Activated T-cell treated with anti-CD3 and anti-CD28 coated beads, Interleukin-2, amount 50 U/mL, for 4 hours (primary cell): Measurements from ENCODE around the gene AGO3. TPM values are rescaled to one million over a fixed set of nuclear protein-coding genes. Genes with fewer than 3 reads are reported as not detected.

Source experiments
- ATAC-seq, 2 donors: fragments of 200-7000 bp; cut with Tn5 transposase; one replicate each; pipeline ENCODE4 v1.10.0; 2021
- DNase-seq: peaks from one replicate; pipeline ENCODE4 v3.0.0-alpha.2; 2020
- H3K27me3 Mint-ChIP-seq: one replicate; pipeline ENCODE4 v1.8.0; 2021; ENCODE audit warnings: low read depth, mixed read lengths
- H3K36me3 Mint-ChIP-seq: one replicate; pipeline ENCODE4 v1.8.0; 2022; ENCODE audit warnings: mixed read lengths; ENCODE audit not compliant: insufficient read depth
- H3K4me1 Mint-ChIP-seq: one replicate; pipeline ENCODE4 v1.8.0; 2021; ENCODE audit warnings: low read depth, mixed read lengths
- H3K4me3 Mint-ChIP-seq: one replicate; pipeline ENCODE4 v1.8.0; 2021; ENCODE audit warnings: mild to moderate bottlenecking, moderate library complexity, mixed read lengths
- H3K9me3 Mint-ChIP-seq: one replicate; pipeline ENCODE4 v1.8.0; 2021; ENCODE audit warnings: mixed read lengths
- total RNA-seq, 3 donors: library from RNA; stranded (reverse); gene quantifications; one replicate each; pipeline ENCODE4 v1.2.1, GENCODE V29; 2021

Gene AGO3
- total RNA-seq, 3 donors from 2014 or later, result 20.3 to 22.8 (median 21.9) TPM

DNA sequence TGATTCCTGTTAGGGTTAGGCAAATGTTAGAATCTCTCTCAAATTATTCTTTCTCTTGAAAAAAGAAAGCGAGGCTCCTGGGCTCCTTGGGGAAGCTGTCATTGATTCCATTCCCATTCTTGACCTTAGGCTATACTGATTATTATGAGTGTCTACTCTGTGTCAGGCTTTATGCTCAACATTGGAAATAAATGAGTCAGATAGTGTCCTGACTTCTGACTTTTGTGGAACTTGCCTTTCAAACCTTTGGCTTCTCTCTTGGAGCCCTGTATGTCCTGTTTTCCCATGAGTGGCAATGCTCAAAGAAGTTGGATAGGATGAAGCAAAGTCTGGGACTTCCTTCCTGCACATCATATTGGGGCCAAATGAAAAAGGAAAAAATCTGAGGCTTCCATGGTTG is 36.2 kb upstream of the AGO3 start:
- ATAC-seq, result no peak
- DNase-seq, result no peak
- no peak overlapping the region for H3K4me3 Mint-ChIP-seq
- H3K36me3 Mint-ChIP-seq, result peaks cover 39% of the 10 kb centered on the region
- no peaks in the 10 kb centered on the region for H3K4me1 Mint-ChIP-seq
- H3K27me3 Mint-ChIP-seq, result no peaks in the 10 kb centered on the region
- no peaks in the 10 kb centered on the region for H3K9me3 Mint-ChIP-seq

GRCh38 chr1:35899941-35900340 is 31.0 kb upstream of the AGO3 start:
- ATAC-seq (no peak), DNase-seq (no peak)
- no peaks in the 10 kb centered on the region for H3K4me1 Mint-ChIP-seq
- no peaks in the 10 kb centered on the region for H3K9me3 Mint-ChIP-seq
- no peak overlapping the region for H3K4me3 Mint-ChIP-seq
- H3K36me3 Mint-ChIP-seq, result peaks cover 36% of the 10 kb centered on the region
- H3K27me3 Mint-ChIP-seq, result no peaks in the 10 kb centered on the region

- Mint-ChIP-seq H3K4me1 (no peaks in the 10 kb centered on the region), H3K4me3 (no peak overlapping the region), H3K27me3 (no peaks in the 10 kb centered on the region), H3K9me3 (no peaks in the 10 kb centered on the region), H3K36me3 (peaks cover 32% of the 10 kb centered on the region)
- ATAC-seq (no peak), DNase-seq (no peak)
Measured at GRCh38 chr1:35901235-35901634, 29.7 kb upstream of the AGO3 start.

- no peak for DNase-seq
- Mint-ChIP-seq H3K4me3 (no peak overlapping the region), H3K4me1 (no peaks in the 10 kb centered on the region), H3K27me3 (no peaks in the 10 kb centered on the region), H3K9me3 (no peaks in the 10 kb centered on the region), H3K36me3 (peaks cover 32% of the 10 kb centered on the region)
- ATAC-seq, result no peak
Measured at GRCh38 chr1:35902671-35903070, 28.2 kb upstream of the AGO3 start.

- DNase-seq, result no peak
- ATAC-seq, result no peak
- H3K4me3 Mint-ChIP-seq, result no peak overlapping the region
- H3K36me3 Mint-ChIP-seq, result peaks cover 58% of the 10 kb centered on the region
- H3K4me1 Mint-ChIP-seq, result no peaks in the 10 kb centered on the region
- H3K9me3 Mint-ChIP-seq, result no peaks in the 10 kb centered on the region
- no peaks in the 10 kb centered on the region for H3K27me3 Mint-ChIP-seq
Measured at GRCh38 chr1:35914717-35915116, 16.2 kb upstream of the AGO3 start.

DNA sequence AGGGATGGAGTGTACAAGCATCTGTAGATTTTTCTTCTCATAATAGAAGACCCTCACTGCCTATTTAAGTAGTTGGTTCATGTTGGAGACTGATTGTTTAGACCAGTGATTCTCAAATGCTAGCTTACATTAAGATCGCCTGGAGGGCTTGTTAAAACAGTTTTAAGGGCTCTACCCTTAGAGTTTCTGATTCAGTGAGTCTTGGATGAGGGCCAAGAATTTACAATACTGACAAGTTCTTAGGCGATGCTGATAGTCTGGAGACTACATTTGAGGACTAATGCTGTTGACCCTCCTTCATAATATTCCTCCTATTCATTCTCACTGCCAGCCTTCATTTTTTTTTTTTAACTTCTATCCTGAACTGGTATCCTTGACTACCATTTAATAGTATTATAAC is 15.2 kb upstream of the AGO3 start:
- no peak overlapping the region for H3K4me3 Mint-ChIP-seq
- H3K4me1 Mint-ChIP-seq, result no peaks in the 10 kb centered on the region
- no peaks in the 10 kb centered on the region for H3K9me3 Mint-ChIP-seq
- ATAC-seq (no peak), DNase-seq (no peak)
- H3K27me3 Mint-ChIP-seq, result no peaks in the 10 kb centered on the region
- H3K36me3 Mint-ChIP-seq, result peaks cover 67% of the 10 kb centered on the region

GRCh38 chr1:35923791-35924221 is 7.1 kb upstream of the AGO3 start:
- ATAC-seq, result no peak
- no peaks in the 10 kb centered on the region for H3K27me3 Mint-ChIP-seq

GRCh38 chr1:35924838-35925237 is 6.1 kb upstream of the AGO3 start:
- Mint-ChIP-seq H3K4me3 (no peak overlapping the region), H3K36me3 (peaks cover 13% of the 10 kb centered on the region), H3K4me1 (peaks cover 4% of the 10 kb centered on the region), H3K9me3 (no peaks in the 10 kb centered on the region), H3K27me3 (no peaks in the 10 kb centered on the region)
- ATAC-seq (no peak), DNase-seq (no peak)

More at GRCh38 chr1:35923791-35924221, 7.1 kb upstream of the AGO3 start:
- Mint-ChIP-seq H3K4me3 (no peak overlapping the region), H3K4me1 (no peaks in the 10 kb centered on the region), H3K9me3 (no peaks in the 10 kb centered on the region), H3K36me3 (peaks cover 20% of the 10 kb centered on the region)
- DNase-seq, result no peak

DNA sequence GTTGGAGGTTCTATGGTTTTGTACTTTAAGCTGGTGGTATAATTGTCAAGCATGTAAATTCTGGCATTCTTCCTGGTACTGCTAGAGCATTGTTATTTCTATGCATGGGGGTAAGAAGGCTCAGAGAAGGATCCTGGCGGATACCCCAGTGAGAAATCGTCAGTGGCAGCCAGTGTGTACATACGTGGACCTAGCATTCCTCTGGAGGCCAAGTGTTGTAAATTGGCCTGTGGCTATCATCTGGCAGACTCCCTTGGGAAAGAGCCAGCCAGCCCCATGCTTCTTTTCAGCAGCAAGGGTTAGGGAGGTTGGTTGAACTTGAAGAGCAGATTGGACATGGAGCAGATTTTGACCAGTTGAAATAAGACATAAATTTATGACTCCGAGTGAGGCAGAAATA is 5.2 kb upstream of the AGO3 start:
- peaks cover 5% of the 10 kb centered on the region for H3K36me3 Mint-ChIP-seq
- ATAC-seq (no peak), DNase-seq (no peak)
- H3K9me3 Mint-ChIP-seq, result no peaks in the 10 kb centered on the region
- peaks cover 8% of the 10 kb centered on the region for H3K4me1 Mint-ChIP-seq
- no peak overlapping the region for H3K4me3 Mint-ChIP-seq
- H3K27me3 Mint-ChIP-seq, result no peaks in the 10 kb centered on the region

DNA sequence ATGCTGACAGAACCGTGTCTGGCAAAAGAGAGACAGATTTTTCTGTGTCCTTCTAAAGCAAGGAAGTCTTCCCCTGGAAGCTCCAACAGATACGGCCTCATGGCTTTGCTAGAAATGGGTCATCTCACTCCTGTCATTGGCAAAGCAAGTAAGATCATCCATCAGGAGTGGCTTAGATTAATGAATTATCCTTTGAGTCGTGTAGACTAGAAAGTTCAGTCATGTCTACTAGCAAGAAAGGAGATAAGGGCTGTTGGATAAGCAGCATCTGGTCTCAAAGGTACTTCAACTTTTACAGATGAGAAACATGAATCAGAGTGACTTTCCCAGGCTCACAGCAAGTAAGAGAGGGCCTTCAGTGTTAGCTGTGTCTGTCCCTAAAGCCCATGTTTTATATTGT is 3.4 kb upstream of the AGO3 start:
- Mint-ChIP-seq H3K36me3 (peaks cover under 1% of the 10 kb centered on the region), H3K4me3 (no peak overlapping the region), H3K9me3 (no peaks in the 10 kb centered on the region), H3K27me3 (no peaks in the 10 kb centered on the region), H3K4me1 (peaks cover 17% of the 10 kb centered on the region)
- DNase-seq (no peak), ATAC-seq (no peak)

- H3K4me1 Mint-ChIP-seq, result peaks cover 34% of the 10 kb centered on the region
- no peaks in the 10 kb centered on the region for H3K27me3 Mint-ChIP-seq
- peak overlapping the region; percentile 93 for H3K4me3 Mint-ChIP-seq
- H3K36me3 Mint-ChIP-seq, result no peaks in the 10 kb centered on the region
- H3K9me3 Mint-ChIP-seq, result no peaks in the 10 kb centered on the region
- DNase-seq (peak; percentile 31), ATAC-seq (no peak)
Measured at GRCh38 chr1:35929730-35930592, 944 bp upstream of the AGO3 start.

DNA sequence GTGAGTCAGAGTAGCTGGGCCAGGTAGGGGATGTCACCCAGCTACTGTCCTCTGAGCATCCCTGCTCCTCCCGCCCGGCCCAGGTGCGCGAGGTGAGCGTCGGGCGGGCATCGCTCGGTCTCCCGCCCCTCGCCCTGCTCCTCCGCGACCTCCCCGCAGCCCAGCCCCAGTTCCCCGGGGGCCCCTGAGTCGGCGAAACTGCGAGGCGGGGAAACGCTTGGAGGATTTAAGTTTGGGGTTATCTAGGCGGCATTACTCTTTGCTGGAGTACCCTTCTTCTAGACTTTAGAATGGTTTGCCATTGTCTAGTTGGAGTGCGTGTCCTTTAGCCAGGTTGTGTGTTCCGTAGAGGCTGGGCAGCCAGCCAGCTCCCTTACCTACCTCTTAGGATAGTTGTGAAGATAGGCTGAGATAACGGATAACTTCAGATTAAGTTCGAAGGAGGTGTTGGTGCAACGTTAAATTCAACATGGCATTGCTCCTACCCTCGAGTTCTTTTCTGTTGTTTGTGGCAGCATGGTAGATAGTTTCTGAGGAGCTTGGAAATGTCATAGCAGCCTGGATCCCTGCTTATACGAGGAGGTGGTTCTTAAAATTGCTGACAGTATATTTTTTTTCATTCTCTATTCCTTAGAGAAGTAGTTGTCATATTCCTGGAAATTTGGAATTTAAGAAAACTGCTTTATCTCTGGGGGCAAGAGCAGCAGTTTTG is 697 bp downstream of the AGO3 start:
- Mint-ChIP-seq H3K9me3 (no peaks in the 10 kb centered on the region), H3K4me3 (peak overlapping the region; percentile 94), H3K36me3 (no peaks in the 10 kb centered on the region), H3K27me3 (no peaks in the 10 kb centered on the region), H3K4me1 (peaks cover 39% of the 10 kb centered on the region)
- no peak for DNase-seq
- no peak for ATAC-seq

DNA sequence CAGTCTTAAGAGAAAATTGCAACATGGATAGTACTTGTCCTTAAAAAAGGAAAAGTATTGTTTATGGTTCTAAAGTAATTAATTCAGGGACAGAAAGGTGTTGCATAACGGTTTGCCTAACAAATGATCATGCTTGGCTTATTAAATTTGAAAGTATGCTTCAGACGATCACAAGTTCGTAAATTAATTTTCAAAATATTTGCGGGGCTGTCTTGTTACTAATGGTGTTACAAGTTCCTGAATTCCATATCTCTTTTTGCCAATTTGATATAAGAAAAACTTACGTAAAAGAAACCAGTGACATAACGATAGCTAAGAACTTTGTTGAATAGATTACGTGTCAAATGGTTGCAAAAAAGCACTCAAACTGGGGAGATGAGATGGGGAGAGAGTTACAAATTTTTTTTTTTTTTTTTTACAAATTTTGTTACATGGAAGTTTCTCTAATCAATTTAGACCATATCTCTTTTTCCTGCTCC is 1.3 kb downstream of the AGO3 start:
- ATAC-seq (no peak), DNase-seq (no peak)
- Mint-ChIP-seq H3K36me3 (no peaks in the 10 kb centered on the region), H3K9me3 (no peaks in the 10 kb centered on the region), H3K4me1 (peaks cover 41% of the 10 kb centered on the region), H3K27me3 (no peaks in the 10 kb centered on the region), H3K4me3 (peak overlapping the region; percentile 94)

DNA sequence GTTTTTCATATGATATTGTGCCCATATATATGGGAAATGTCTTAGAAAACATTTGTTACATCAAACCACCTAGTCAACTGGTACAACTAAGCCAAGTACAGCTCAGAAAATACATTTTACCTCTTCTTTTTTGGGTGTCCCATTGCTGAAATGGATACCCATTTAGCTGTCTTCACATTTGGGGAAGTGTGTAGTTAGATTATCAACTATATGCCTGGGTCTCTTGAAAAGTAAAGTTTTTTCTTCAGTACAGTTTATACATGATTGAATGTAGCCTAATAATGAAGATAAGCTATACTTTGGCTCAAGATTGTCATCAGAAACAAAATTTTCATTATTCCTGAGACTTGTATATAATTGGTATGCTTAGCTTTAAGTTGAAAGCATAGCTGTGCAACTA is 2.0 kb downstream of the AGO3 start:
- no peak for DNase-seq
- ATAC-seq, result no peak
- Mint-ChIP-seq H3K4me1 (peaks cover 41% of the 10 kb centered on the region), H3K36me3 (no peaks in the 10 kb centered on the region), H3K9me3 (no peaks in the 10 kb centered on the region), H3K4me3 (peak overlapping the region; percentile 94), H3K27me3 (no peaks in the 10 kb centered on the region)
